ENCODE data around the gene NR1I3.

NR1I3 gene

DNA sequence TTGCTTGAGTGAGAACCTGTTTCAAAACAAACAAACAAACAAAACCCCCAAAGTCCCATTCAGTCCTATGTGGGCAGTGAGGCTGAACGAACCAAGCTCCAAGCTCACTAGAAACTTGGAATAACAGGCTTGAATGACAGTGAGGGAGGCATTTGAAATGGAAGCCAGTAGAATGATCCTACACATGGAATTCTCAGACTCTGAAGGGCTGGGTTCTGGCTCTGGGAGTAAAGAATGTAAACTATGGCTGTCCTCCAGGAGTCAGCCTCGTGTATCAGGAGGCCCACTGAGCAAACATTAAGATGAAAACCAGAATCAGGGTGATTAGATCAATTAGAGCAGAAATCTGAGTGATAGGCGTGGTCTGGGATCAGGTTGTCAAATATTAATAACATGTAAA lies 35.4 kb upstream of the NR1I3 start:
- TF ChIP-seq, protein P1, sequence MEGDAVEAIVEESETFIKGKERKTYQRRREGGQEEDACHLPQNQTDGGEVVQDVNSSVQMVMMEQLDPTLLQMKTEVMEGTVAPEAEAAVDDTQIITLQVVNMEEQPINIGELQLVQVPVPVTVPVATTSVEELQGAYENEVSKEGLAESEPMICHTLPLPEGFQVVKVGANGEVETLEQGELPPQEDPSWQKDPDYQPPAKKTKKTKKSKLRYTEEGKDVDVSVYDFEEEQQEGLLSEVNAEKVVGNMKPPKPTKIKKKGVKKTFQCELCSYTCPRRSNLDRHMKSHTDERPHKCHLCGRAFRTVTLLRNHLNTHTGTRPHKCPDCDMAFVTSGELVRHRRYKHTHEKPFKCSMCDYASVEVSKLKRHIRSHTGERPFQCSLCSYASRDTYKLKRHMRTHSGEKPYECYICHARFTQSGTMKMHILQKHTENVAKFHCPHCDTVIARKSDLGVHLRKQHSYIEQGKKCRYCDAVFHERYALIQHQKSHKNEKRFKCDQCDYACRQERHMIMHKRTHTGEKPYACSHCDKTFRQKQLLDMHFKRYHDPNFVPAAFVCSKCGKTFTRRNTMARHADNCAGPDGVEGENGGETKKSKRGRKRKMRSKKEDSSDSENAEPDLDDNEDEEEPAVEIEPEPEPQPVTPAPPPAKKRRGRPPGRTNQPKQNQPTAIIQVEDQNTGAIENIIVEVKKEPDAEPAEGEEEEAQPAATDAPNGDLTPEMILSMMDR (IDR thresholded peaks at IDR 0.05; ENCODE audit: low read depth, low read length), result no peak
- DNase-seq (ENCODE audit: low read depth, low spot score), result no peak
- no peak overlapping the region for H3K4me3 ChIP-seq (ENCODE audit: low read depth, low read length)
- in situ Hi-C loops (cut with HindIII; ENCODE audit: low sequenced_read_pairs), result no loop called here

- no peak for DNase-seq (ENCODE audit: low read depth, low spot score)
- in situ Hi-C loops (cut with HindIII; ENCODE audit: low sequenced_read_pairs), result no loop called here
- TF ChIP-seq, protein P1 (IDR thresholded peaks at IDR 0.05; ENCODE audit: low read depth, low read length), result no peak
- no peak overlapping the region for H3K4me3 ChIP-seq (ENCODE audit: low read depth, low read length)
These were observed 29.3 kb upstream of the NR1I3 start for GRCh38 chr1:161267321-161267720.

DNA sequence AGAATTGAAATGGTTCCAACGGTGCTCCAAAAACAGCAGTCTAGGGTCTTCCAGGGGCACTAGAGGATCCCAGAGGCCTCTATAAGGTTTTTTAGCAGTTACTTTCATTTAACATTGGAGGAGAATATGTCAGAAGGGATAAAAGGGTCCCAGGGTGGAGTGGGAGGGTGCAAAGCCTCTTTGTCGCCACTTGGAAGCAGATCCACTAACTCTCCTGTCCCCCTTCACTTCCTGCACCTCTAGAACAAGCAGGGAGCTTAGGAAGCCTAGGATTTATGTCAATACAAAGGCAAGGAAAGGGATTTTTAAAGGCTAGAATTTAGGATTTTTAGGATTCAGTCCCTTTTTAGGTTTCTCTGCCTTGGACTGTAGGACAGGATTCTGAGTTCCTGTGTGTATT lies 28.8 kb upstream of the NR1I3 start:
- DNase-seq (ENCODE audit: low read depth, low spot score), result no peak
- in situ Hi-C loops (cut with HindIII; ENCODE audit: low sequenced_read_pairs), result no loop called here
- TF ChIP-seq, protein P1 (IDR thresholded peaks at IDR 0.05; ENCODE audit: low read depth, low read length), result no peak
- no peak overlapping the region for H3K4me3 ChIP-seq (ENCODE audit: low read depth, low read length)

DNA sequence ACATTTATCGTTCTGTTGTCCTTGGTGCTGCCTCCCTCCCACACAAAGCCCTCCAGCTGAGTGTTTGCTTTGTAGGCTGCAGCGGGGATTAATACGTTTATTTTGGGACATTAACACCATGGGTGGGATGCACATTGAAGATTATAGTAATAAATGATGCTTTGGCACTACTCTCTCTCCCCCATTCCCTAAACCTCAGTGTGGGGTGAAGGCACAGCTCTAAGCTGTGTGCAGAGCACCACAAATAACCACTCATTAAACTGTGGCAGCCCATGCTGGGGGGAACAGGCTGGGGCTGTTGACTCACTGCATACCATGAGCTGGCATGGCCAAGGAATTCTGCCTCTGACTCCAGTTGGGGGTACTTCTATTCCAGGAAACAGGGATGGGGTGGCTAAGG lies 28.2 kb upstream of the NR1I3 start:
- DNase-seq (ENCODE audit: low read depth, low spot score), result no peak
- TF ChIP-seq, protein P1 (IDR thresholded peaks at IDR 0.05; ENCODE audit: low read depth, low read length), result no peak
- in situ Hi-C loops (cut with HindIII; ENCODE audit: low sequenced_read_pairs), result no loop called here
- H3K4me3 ChIP-seq (ENCODE audit: low read depth, low read length), result no peak overlapping the region

DNA sequence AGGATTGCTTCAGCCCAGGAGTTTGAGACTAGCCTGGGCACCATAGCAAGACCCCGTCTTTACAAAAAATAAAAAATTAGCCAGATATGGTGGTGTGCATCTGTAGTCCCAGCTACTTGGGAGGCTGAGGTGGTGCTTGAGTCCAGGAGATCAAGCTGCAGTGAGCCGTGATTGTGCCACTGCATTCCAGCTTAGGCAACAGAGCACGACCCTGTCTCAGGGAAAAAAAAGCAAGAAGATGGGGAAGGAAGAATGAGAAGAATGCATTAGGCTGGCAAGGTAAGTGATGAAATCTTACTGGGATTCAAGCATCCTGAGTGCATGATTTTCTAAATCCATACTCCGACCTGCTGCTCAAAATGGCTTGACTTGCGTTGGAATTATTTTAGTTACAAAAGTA lies 27.3 kb upstream of the NR1I3 start:
- TF ChIP-seq, protein P1 (IDR thresholded peaks at IDR 0.05; ENCODE audit: low read depth, low read length), result no peak
- in situ Hi-C loops (cut with HindIII; ENCODE audit: low sequenced_read_pairs), result no loop called here
- no peak for DNase-seq (ENCODE audit: low read depth, low spot score)
- no peak overlapping the region for H3K4me3 ChIP-seq (ENCODE audit: low read depth, low read length)

- TF ChIP-seq, protein P1 (IDR thresholded peaks at IDR 0.05; ENCODE audit: low read depth, low read length), result no peak
- peak; percentile 7 for DNase-seq (ENCODE audit: low read depth, low spot score)
- H3K4me3 ChIP-seq (ENCODE audit: low read depth, low read length), result no peak overlapping the region
- in situ Hi-C loops (cut with HindIII; ENCODE audit: low sequenced_read_pairs), result no loop called here
These were observed 23.5 kb upstream of the NR1I3 start for GRCh38 chr1:161261261-161262235.
